Nephron (organoid): ENCODE data around the gene P2RY8.

Source experiments
- H3K27ac Mint-ChIP-seq, 3 experiments: 2 replicates each; pipeline ENCODE4 v1.8.0; 2020; ENCODE audit warnings: mixed read lengths in 3 of 3, mild to moderate bottlenecking in 2 of 3, moderate library complexity in 1 of 3
- H3K27me3 Mint-ChIP-seq: 2 replicates; pipeline ENCODE4 v1.8.0; 2021; ENCODE audit warnings: low read depth, mild to moderate bottlenecking, moderate library complexity, mixed read lengths
- H3K36me3 Mint-ChIP-seq: 2 replicates; pipeline ENCODE4 v1.8.0; 2020; ENCODE audit warnings: low read depth, mixed read lengths
- H3K4me1 Mint-ChIP-seq: 2 replicates; pipeline ENCODE4 v1.8.0; 2020; ENCODE audit warnings: mixed read lengths
- H3K4me3 Mint-ChIP-seq, 3 experiments: 2 replicates each; pipeline ENCODE4 v1.8.0; 2020; ENCODE audit warnings: mild to moderate bottlenecking in 3 of 3, mixed read lengths in 3 of 3, moderate library complexity in 2 of 3
- H3K9me3 Mint-ChIP-seq: 2 replicates; pipeline ENCODE4 v1.8.0; 2020; ENCODE audit warnings: mixed read lengths
- TF ChIP-seq, protein P1 (sequence below), 3 experiments: fragments of 200-600 bp; sonication (generic); IDR thresholded peaks; one replicate each; pipeline ENCODE4 v1.5.0; 2021; ENCODE audit warnings: antibody characterized with exemption in 3 of 3; ENCODE audit not compliant: unreplicated experiment in 3 of 3

P2RY8 gene

DNA sequence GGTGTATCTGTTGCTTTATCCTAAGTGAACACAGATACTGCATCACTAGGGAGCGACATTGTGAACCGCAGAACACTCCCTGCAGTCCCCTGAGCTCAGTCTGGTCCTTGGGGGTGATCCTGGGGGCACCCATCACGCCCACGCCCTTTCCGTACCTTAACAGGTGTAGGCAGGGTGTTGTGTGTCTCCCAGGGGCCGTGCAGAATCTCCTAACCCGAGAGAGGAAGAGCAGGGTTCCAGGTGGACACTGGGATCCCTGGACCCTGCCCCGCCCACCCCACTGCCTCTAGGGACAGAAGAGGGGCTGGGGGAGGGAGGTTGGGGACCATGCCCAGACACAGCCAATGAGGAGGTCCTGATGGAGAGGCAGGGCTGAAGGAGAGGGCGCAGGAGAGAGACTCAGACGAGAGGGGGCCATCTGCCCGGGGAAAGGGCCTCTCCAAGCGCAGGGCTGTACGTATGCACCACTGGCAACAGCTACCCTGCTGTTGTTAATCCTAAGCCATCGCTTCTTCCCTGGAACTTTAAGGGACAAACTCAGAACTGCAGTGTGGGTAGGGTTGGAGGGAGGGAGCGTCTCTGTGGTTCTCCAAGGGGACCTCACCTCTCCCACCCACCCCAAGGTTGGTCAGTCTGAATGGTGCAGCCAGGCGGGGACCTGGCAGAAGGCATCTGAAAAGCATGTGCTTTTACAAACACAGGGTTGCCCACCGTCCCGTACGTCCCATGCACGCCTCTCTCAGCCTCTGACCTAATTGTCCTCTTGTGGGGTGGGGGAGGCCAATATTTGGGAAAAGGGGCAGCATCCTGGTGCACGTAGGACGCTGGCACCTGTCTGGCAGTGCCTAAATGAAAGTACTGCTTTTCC, 2.5 kb downstream of the P2RY8 start:
- H3K4me3 Mint-ChIP-seq: no peak overlapping the region
- H3K4me1 Mint-ChIP-seq: no peaks in the 10 kb centered on the region
- H3K36me3 Mint-ChIP-seq: no peaks in the 10 kb centered on the region
- H3K27ac Mint-ChIP-seq: no peak overlapping the region
- peaks cover 4% of the 10 kb centered on the region for H3K27me3 Mint-ChIP-seq
- no peaks in the 10 kb centered on the region for H3K9me3 Mint-ChIP-seq
- TF ChIP-seq, protein P1, sequence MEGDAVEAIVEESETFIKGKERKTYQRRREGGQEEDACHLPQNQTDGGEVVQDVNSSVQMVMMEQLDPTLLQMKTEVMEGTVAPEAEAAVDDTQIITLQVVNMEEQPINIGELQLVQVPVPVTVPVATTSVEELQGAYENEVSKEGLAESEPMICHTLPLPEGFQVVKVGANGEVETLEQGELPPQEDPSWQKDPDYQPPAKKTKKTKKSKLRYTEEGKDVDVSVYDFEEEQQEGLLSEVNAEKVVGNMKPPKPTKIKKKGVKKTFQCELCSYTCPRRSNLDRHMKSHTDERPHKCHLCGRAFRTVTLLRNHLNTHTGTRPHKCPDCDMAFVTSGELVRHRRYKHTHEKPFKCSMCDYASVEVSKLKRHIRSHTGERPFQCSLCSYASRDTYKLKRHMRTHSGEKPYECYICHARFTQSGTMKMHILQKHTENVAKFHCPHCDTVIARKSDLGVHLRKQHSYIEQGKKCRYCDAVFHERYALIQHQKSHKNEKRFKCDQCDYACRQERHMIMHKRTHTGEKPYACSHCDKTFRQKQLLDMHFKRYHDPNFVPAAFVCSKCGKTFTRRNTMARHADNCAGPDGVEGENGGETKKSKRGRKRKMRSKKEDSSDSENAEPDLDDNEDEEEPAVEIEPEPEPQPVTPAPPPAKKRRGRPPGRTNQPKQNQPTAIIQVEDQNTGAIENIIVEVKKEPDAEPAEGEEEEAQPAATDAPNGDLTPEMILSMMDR (IDR thresholded peaks at IDR 0.05; ENCODE audit: unreplicated experiment in 3 of 3): no peak

DNA sequence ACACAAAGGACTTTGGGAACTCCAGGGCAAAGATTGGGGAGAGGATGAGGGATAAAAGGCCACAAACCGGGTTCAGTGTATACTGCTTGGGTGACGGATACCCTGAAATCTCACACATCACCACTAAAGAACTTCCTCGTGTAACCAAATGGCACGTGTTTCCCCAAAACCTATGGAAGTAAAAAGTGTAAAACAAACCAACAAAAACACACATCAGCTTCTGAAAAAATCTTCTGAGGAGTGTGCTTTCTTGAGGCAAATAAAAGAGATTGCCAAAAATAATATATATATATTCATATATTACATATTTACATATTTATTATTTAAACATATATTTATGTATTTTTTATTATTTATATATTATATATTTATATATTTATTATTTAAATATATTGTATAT, 3.9 kb downstream of the P2RY8 start:
- Mint-ChIP-seq H3K27ac (no peak overlapping the region), H3K27me3 (peaks cover 4% of the 10 kb centered on the region), H3K4me1 (no peaks in the 10 kb centered on the region), H3K36me3 (no peaks in the 10 kb centered on the region), H3K4me3 (no peak overlapping the region), H3K9me3 (no peaks in the 10 kb centered on the region)
- TF ChIP-seq, protein P1 (IDR thresholded peaks at IDR 0.05; ENCODE audit: unreplicated experiment in 3 of 3): no peak

DNA sequence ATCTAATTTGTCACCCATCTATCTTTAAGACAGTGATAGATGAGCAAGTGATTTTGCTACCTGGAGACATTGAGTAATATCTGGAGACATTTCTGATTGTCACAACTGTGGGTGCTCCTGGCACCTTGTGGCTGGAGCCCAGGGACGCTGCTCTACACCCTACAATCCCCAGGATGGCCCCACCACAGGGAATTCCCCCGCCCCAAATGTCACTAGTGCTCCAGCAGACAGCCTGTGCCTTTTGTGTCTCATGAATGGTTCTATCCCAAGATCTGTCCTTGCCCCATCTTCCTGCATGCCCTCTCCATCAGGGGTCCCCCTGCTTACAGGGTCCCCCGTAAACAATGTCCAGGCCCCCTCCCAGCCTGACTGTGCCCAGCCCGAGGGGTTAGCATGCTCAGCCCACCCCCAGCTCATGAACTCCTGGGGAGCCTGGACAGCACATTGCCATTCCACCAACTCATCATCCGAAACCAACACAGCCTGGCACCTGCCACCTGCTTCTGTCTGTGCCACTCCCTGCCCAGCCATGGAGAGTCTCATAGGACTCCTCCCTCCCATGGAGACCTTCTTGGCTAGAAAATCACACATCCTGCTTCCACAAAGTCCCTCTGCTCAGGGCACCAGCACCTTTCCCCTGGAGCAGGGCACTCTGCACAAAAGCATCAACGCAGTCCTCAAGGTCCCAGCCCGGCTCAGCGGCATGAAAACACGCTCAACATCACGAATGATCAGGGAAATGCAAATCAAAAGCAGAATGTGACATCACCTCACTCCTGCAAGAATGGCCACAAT, 5.7 kb downstream of the P2RY8 start:
- peaks cover 4% of the 10 kb centered on the region for H3K27me3 Mint-ChIP-seq
- TF ChIP-seq, protein P1 (IDR thresholded peaks at IDR 0.05; ENCODE audit: unreplicated experiment in 3 of 3): no peak

DNA sequence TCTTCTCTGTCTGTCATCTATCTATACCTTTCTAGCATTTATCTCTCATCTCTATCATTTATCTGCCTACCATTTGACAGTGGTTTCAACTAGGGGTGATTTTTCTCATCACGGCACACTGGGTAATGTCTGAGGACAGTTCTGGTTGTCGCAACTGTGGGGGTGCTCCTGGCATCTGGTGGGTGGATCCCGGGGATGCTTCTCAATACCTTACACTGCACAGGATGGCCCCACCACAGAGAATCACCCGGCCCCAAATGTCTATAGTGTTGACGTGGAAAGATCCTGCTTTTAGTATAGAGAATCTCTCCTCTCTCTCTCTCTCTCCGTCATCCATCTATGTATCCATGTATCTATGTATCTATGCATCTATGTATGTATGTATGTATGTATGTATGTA, 7.2 kb downstream of the P2RY8 start:
- Mint-ChIP-seq H3K36me3 (no peaks in the 10 kb centered on the region), H3K4me3 (no peak overlapping the region), H3K27ac (no peak overlapping the region), H3K27me3 (no peaks in the 10 kb centered on the region), H3K4me1 (no peaks in the 10 kb centered on the region), H3K9me3 (no peaks in the 10 kb centered on the region)
- TF ChIP-seq, protein P1 (IDR thresholded peaks at IDR 0.05; ENCODE audit: unreplicated experiment in 3 of 3): no peak

More for the DNA sequence above, 5.7 kb downstream of the P2RY8 start:
- Mint-ChIP-seq H3K4me3 (no peak overlapping the region), H3K27ac (no peak overlapping the region), H3K4me1 (no peaks in the 10 kb centered on the region), H3K9me3 (no peaks in the 10 kb centered on the region), H3K36me3 (no peaks in the 10 kb centered on the region)

DNA sequence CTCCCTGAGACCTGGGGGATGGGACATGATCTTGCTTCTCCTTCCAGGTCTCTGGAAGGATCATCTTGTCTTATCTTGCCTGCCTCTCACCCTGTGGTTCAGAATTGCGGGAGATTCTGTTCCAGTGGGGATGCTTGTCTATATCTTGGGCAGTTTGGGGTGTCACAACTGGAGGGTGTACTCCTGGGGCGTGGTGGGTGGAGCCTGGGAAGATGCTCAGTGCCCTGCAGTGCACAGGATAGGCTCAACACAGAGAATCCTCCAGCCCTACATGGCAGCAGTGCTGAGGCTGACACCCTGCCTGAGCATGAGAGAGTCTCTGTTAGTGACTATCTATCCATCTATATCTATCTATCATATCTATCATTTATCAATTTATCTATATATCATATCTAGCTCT, 7.7 kb downstream of the P2RY8 start:
- no peak overlapping the region for H3K4me3 Mint-ChIP-seq
- H3K27me3 Mint-ChIP-seq: no peaks in the 10 kb centered on the region
- no peaks in the 10 kb centered on the region for H3K36me3 Mint-ChIP-seq
- TF ChIP-seq, protein P1 (IDR thresholded peaks at IDR 0.05; ENCODE audit: unreplicated experiment in 3 of 3): no peak
- no peaks in the 10 kb centered on the region for H3K4me1 Mint-ChIP-seq
- H3K27ac Mint-ChIP-seq: no peak overlapping the region
- no peaks in the 10 kb centered on the region for H3K9me3 Mint-ChIP-seq
